ENCODE measurements around the gene MALL.
"Not testable (repeated sequence)": the region's sequence is repeated elsewhere in the genome, so short reads cannot be mapped to it uniquely, and the experiment has no call there.

MALL gene

DNA sequence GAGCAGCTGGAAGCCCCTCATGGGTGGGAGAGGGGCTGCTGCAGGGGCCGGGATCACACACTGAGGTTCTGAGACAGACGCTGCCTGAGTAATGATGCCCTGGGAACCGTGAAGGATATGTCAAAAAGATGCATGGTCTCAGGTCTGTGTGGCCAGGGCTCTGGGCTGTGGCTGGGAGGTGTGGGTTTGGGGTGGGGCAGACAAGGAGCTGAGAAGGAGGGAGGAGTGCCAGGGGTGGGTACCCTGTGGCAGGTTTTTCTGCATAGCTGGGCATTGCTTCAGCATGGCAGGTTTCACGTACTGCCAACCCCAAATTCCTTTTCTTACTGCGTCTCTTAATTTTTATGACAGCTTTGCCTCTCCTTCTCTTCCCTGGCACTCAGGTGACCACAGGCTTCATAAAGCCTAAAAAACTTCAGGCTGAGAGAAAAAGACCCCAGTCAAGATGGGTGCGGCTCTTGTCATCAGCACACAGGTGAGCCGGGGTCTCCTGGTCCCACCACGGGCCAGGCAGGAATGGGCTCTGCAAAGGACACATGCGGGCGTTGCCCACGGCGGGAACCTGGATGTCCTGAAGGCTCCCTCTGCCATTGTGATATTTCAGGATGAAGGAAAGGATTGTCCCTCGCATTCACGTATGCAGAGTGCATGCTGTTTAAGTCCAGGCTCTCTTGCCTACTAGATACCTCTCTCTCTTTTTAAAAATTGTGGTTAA, 18.0 kb downstream of the MALL start:
- no peak for DNase-seq

DNA sequence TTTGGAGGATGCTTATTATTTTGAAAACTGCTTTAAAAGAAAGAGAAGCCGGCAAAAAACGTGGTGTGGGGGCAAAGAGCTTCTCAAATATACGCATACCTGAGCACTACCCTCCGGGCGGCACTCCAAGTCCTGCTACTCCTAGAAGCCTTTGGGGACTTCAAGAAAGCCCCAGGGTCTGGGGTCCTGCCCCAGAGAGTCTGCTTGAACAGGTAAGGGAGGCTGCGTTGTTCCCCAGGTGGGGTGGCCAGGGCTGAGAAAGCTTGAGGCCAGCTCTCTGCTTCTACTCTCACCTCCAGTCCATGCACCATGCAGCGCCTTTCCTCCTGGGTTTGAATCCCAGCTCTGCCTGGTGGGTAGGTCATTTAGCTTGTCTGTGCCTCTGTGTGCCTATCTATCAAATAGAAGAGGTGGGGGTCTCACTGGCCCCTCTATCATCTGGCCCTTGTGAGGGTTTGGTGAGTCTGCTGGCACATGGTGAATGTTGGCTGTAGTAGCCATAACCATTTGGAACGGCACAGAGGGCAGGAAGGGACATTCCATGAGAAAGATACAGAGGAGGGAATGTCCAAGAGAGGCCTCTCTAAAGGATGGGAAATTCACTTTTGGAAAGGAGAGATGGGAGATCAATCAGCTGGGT, 19.5 kb downstream of the MALL start:
- DNase-seq: no peak

DNA sequence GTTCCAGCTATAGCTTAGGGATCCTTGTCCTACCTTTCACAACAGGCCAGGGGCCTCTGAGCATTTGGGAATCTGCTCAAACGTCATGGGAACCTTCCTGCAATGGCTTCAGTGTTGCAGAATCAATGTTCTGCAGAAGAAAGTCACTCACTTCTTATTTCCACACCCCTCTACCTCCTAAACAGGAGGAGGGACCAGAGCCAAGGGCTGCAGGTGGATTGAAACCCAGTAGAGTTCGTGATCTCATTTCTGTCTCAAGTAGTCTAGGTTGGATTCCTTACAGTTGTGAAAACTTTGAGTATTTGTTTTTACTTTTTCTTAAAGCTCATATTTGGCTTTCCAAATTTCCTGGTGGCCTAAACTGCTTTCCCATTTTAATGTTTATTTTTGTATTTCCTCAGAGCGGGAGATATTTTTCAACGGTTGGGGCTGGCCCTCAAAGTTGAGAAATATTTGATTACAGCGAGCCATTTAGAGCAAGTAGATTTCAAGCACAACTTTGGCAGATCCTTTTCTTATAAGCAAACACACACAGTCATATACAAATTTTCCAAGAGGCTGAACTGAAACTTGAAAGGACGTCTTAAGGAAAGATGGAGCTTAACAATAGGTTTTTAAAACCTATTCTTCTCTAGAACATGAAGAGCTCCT, 20.6 kb downstream of the MALL start:
- not testable (repeated sequence) for DNase-seq

DNA sequence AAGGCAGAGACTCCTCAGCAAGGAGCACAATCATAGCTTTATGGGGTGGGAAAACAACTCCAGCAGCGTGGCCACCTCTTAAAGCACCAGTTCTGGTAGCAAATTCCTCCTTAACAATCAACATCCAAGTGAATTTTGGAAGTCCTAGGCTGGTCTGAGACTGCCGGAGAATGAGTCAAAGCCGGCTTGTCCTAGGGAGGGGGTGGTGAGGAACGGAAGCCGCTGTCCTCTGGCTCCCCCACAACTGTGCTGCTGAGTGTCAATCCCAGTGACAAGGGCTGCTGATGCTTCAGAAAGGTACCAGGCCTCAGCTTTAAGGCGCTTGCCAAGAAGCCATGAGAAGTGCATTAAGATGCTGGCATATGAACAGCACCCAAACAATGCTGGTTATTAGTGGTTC, 21.7 kb downstream of the MALL start:
- not testable (repeated sequence) for DNase-seq

DNA sequence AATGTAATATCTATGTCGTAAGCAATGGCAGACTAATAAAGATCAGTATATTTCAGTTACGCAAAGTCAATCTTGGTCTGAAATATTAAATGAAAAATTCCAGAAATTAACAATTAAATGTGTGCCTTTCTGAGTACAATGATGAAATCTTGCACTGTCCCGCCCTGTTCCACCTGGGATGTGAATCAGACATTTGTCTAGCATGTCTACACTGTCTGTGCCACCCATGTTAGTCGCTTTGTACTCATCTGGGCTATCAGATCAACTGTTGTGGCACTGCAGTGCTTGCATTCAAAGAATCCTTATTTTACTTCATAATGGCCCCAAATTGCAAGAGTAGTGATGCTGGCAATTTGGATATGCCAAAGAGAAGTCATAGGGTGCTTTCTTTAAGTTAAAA, 25.5 kb downstream of the MALL start:
- DNase-seq: not testable (repeated sequence)

DNA sequence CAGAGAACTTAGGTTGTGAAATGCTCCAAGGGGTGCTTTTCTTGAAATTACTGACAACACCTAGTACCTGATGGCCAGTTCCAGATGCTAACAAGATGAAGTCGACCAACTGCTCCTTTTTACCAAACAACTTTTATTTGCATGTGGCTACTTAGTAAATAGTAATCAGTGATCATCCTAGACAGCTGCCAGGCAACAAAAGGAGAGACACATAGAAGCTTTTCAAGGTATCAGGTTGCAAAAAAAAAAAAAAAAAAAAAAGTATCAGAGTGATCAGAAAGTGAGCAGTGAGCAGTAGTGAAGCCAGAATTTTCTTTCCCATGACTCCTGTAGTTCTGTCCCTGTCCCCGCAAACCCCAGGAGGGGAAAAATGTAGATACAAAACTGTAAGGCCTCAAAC, 31.9 kb downstream of the MALL start:
- DNase-seq: not testable (repeated sequence)

DNA sequence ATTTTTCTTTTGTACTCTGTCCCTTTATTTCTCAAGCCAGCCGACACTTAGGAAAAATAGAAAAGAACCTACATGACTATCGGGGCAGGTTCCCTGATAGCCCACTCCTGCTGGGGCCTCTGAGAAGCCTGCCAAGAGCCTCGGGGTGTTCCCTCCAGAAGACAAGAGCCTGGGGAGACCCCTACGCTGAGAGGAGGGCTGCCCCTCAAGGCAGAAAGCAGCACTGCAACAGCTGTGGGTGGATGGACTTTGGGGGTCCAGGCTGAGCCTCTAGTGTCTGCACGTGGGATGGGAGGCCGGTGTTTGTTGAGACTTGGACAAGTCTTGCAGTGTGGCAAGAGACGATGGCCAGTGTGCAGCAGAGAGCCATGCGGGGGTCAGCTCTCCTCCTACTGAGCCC, 32.5 kb downstream of the MALL start:
- DNase-seq: not testable (repeated sequence)

DNA sequence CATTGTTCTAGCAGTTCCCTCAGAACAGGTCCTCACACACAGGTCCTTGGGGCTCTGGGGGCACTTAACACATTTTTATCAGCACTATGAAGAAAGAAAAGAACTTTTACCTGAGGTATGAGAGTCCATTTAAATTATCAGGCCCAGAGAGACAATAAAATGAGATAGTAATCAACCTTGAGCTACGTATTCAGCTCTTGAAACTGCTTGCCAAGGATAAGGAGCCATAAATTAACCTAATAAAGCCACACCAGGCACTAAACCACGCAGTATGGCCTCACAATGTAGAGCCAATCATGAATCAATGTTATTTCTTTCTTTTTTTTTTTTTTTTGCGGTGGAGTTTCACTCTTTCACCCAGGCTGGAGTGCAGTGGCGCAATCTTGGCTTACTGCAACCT, 37.5 kb downstream of the MALL start:
- DNase-seq: not testable (repeated sequence)

DNA sequence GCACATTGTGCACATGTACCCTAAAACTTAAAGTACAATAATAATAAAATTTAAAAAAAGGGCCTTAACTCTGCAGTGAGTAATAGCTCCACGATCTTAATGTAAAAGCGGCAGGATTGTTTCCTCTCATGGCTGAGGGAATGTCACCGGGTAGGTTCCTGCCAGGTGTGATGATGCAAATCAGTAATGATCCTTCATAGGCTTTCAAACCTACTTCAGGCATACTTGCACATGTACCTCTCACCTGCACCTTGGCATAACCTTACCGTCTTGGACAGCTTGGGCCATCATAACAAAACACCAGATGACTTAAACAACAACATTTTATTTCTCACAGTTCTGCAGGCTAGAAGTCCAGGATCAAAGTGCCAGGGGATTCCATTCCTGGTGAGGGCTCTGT, 39.7 kb downstream of the MALL start:
- DNase-seq: not testable (repeated sequence)

DNA sequence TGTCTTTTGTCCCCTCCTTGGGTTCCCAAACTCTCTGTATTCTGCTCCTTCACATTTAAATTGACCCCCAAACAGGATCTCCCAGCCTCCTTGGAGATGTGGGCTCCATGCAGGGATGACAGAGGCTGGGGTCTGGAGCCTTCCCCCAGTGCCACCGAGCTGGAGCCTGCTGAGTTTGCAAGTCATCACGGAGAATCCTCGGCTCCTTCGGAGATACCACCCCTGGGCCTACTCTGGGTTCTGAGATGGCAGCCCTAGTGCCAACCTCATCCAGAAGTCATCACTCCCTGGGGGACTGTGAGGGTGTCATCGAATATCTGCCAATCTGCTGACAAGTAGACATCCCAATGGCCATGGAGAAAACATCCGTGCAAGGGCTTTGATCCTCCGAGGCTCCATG, 45.8 kb downstream of the MALL start:
- not testable (repeated sequence) for DNase-seq

DNA sequence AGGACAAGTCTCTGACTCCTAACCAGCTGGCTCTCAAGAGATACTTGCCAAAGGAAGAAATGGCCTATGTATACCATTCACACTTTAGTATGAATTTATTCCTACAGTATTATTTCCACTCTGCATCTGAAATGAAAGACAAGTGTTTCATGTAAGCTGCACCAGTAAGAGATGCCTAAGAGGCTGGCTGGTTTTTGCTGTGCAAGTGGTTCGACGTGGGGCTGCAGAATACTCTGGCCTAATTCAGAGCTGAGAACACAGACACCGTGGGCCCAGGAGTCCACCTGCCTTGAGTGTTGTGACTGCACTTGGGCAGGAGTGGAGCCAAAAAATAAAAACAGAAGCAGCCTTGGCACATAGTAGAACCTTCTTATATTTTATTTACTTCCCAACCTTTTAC, 47.5 kb downstream of the MALL start:
- not testable (repeated sequence) for DNase-seq

DNA sequence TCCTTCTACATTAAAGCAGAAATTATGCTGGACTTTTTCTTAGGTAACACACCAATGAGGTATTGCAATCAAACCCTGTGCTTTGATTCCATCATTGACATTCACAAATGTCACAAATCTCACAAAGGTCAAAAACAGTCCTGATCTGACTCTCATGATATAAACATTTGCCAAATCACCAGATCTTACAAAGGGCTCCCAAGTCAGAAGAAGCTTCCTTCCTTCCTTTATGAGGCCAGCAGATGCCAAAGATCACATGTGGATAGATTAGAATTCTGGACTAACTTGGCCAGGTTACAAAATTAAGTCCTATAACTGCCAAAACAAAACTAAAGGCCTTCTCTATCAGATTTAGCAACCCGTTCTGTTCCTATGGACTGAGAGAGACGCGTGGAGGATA, 53.3 kb downstream of the MALL start:
- DNase-seq: not testable (repeated sequence)

DNA sequence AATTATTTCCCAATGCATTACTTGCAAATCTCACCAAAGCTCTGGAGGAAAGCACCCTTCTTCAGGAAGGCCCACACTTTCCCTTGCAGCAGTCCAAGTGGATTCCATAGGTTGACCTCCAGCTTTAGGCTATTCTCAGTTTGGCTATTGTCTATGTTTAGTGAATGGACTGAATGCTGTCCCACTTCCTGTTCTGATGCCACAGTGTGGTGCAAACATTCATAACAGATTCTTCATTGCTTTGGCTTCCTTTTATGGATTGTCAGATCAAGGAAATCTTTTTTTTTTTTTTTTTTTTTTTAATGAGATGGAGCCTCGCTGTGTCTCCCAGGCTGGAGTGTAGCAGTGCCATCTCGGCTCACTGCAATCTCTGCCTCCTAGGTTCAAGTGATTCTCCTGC, 55.1 kb downstream of the MALL start:
- not testable (repeated sequence) for DNase-seq

DNA sequence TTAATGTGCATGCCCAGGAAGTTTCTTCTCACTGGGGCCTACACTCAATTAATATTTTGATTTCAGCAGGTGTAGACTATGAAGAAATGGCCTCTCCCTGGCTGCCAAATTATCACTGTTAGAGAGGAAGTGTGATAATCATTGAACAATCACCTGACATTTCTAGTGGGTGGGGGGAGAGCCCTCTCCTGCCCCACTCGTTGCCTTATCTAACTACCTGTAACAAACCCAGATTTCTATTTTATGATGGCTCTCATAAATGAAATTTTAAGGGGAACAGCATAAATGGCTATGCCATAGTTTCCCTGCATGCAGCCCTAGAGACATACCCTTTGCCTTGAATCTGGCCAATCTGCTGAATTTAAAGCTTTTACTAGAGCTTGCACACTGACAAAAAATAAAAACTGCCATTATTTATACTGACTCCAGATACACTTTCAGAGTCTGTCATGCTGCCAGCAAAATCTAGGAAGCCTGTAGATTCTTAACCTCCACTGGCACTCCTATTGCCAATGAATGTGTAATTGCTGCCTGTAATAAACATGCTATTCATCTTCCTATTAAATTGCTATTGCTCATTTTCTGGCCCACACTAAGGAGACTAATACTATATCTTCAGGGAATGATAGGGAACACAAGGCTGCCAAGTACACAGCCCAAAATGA, 55.8 kb downstream of the MALL start:
- DNase-seq: not testable (repeated sequence)

DNA sequence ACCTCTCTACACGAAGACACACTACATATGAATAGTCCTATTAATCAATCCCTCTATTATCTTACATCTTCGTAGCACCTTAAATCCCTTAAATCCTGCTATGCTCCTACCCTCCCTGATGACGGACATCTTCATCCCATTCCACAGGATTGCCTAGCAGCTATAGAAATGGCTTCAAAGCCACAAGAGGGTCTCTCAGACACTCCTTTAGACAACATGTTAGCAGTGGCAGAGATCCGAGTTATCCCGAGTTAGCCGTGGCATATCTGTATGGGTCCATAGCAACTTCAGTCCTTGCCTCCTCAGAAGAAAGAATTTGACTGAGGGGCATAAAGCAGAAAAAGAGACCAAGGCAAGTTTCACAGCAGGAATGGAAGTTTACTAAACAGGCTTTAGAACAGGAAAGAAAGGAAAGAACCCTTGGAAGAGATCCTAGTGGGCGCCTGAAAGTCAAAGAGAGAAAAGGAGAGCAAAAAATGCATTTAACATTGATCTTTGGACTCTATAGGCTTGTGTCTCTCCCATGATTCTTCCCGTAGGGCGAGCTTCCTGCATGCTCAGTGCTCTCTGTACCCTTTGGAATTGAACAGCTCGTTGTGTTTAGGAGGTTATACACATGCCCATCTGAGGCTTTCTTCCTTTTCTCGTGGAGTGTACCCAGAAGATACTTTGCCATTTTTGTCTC, 56.5 kb downstream of the MALL start:
- DNase-seq: not testable (repeated sequence)

DNA sequence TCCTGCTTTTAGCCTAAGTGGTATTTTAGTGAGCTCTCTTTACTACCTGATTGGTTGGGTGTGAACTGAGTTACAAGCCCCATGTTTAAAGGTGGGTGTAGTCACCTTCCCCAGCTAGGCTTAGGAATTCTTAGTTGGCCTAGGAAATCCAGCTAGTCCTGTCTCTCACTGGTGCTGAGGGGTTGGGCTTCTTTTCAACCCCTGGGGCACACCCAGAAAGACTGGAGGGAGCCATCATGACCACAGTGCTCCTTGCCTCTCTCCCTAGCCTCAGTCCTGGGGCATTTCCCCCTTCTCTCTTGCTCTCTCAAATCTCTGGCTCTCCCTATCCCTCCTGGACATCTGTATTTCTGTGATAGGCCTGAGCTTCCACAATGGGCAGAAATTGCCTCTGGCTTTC, 57.6 kb downstream of the MALL start:
- not testable (repeated sequence) for DNase-seq

DNA sequence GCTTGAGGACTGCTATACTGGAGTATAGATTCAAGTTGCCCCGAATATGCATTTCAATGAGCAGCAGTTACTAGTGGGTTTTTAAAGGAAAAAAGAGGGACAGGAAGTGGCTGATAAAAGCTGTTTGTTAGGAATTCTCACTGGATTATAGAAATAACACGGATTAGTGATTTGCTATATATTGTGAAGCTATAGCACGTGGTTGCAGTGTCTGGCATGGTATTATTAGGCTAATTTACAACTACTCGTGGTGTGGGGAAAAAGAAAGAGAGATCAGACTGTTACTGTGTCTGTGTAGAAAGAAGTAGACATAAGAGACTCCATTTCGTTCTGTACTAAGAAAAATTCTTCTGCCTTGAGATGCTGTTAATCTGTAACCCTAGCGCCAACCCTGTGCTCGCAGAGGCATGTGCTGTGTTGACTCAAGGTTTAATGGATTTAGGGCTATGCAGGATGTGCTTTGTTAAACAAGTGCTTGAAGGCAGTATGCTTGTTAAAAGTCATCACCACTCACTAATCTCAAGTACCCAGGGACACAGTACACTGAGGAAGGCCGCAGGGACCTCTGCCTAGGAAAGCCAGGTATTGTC, 59.7 kb downstream of the MALL start:
- not testable (repeated sequence) for DNase-seq

DNA sequence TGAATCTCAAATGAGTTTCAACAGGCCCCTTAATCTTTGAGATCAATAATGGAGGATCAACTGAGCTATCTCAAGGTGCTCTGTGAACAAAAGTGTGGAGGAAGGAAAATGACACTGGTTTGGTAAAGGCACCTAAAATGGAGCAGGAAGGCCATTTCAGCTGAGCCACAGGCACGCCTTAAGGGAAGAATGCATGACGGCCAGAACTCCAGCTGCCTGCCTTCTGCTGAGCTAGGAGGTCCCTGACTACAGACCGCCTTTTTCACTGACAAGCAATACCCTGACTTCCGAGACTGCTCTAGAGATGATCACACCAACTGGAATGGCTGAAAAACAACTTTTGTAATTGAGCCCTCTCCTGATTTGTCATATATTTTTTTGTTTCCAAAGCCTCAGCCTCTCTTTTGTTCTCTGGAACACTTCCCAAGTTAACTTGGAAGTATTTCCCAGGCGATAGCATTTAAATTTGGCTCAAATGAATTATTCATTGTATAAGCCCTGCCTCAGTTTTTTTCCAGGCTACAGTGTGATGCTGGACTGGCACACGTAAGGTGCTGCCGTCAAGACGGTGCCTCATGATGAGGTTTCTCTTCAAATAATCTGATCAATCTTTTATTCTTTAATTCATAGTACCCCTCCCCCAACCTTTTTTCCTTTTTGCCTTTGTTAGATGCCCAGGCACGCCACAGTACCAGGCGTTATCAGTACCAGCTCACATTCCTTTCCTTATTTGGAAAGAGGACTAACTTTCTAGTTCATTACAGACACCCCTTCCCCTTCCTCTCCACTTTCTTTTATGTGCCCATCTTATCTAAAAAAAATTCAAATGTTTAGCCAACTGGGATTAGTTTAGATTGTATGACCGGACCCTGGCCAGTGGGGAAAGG, 60.9 kb downstream of the MALL start:
- DNase-seq: not testable (repeated sequence)

DNA sequence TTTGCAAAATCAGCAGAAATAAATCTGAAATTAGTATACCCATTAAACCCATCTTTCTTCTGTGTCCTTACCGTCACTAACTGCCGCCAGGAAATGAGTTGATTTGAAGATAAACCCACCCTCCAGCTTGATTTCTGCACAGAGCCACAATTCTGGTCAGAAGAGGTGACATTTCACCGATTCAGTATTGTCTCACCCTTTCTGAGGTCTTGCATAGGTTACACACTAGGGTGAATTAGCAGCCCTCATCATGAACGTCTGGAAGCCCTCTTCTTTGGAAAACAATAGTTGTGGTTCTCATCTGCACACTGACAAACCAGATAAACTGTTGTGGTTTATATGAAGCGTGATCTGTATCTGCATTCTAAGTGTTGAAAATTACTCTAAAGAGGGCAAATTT, 61.9 kb downstream of the MALL start:
- DNase-seq: not testable (repeated sequence)

DNA sequence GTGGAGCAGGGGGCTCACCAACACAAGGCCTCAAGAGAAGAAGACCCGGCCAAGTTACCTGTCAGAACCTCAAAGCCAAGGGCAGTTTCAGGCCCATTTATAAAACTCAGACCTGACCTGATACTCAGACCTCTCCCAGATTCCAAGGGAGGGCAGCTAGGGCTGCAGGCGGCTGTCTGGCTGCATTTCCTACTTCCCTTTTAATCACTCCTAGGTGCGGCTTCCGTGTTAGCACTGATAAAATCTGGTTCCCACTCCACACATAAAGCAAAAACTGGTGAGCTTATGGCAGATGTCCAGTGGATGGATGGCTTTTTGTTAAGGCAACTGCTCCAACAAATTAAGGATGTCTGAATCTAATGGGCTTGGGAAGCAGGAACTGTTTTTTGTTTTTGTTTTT, 63.5 kb downstream of the MALL start:
- not testable (repeated sequence) for DNase-seq

DNA sequence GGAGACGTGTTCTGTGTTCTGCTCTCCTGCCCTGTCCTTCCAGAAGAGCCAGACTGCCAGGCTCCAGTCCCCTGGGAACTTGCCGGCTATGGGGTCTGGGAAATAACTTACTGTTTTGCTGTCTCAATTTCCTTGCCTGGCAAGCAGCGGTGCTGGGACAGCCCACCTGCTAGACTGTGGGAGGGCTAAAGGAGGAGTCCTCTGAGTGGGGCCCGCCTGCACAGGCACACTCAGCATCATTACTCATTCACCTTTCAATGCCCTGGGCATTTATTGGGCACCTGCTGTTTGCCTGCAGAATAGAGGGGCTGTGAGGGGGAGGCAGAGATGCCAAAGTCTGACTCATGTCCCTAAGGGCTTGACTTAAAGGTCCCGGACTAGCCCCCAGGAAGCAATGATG, 65.4 kb downstream of the MALL start:
- not testable (repeated sequence) for DNase-seq

Data from activated naive CD4-positive, alpha-beta T cell treated with Interleukin-2 at 50 U/mL for 16 hours (primary cell).